GM12878 (cell line): ENCODE results near the gene PATL2. TPM values are rescaled to one million over a fixed set of nuclear protein-coding genes. Genes with fewer than 3 reads are reported as not detected.

Experiments used
- ATAC-seq: fragments of 200-7000 bp; cut with Tn5 transposase; 3 replicates; pipeline ENCODE4 v1.9.1; 2020; ENCODE audit warnings: mild to moderate bottlenecking, moderate library complexity
- BruUV-seq: library from RNA; stranded (reverse); fragments of 400-500 nt; replicated peaks from 2 replicates; lab custom pipeline; 2021; lab: Mats Ljungman, UMichigan
- CTCF ChIA-PET: fragments of 300-600 bp; sonication (Branson Sonifier 250); formaldehyde crosslinking; extraction: SDS; loops from one replicate; lab custom pipeline; 2021; ENCODE audit warnings: inconsistent platforms; lab: Yijun Ruan, JAX
- POLR2A ChIA-PET: fragments of 350-600 bp; formaldehyde crosslinking; extraction: SDS; loops from one replicate; lab custom pipeline; 2021; ENCODE audit warnings: inconsistent platforms; lab: Charles Lee
- RAD21 ChIA-PET: fragments of 300-600 bp; sonication (Branson Sonifier 250); formaldehyde crosslinking; loops from one replicate; lab custom pipeline; 2023; ENCODE audit warnings: antibody characterized with exemption; ENCODE audit not compliant: unreplicated experiment; lab: Charles Lee
- SMC1A ChIA-PET: fragments of 300-600 bp; sonication (Branson Sonifier 250); formaldehyde crosslinking; loops from one replicate; lab custom pipeline; 2023; ENCODE audit not compliant: unreplicated experiment, uncharacterized antibody; lab: Charles Lee
- DNase-seq: peaks from one replicate; pipeline ENCODE4 v3.0.0-alpha.2; 2011; ENCODE audit warnings: low read depth, low spot score
- FAIRE-seq: peaks from 3 replicates; lab custom pipeline; 2011; peaks lifted over from hg19 to GRCh38; lab: Jason Lieb, UNC
- H2AFZ ChIP-seq: 2 replicates; pipeline ENCODE4 v1.6.0; 2011; ENCODE audit warnings: low read depth, low read length, control low read depth; ENCODE audit not compliant: control insufficient read depth
- H3K27ac ChIP-seq: 2 replicates; pipeline ENCODE4 v1.5.1; 2011; ENCODE audit warnings: control low read depth; ENCODE audit not compliant: control insufficient read depth, insufficient read depth
- H3K27me3 ChIP-seq, 2 experiments: replicated peaks in 1 of 2; 2 replicates each; pipeline versions ENCODE4 v1.6.0 to v1.6.1; 2011; ENCODE audit warnings: low read length in 1 of 2; ENCODE audit not compliant: control insufficient read depth in 2 of 2, insufficient read depth in 2 of 2
- H3K36me3 ChIP-seq, 2 experiments: 2 replicates each; pipeline ENCODE4 v1.5.1; 2011; ENCODE audit warnings: low read length in 1 of 2; ENCODE audit not compliant: control insufficient read depth in 2 of 2, insufficient read depth in 2 of 2
- H3K4me1 ChIP-seq: 2 replicates; pipeline ENCODE4 v1.6.1; 2011; ENCODE audit warnings: mild to moderate bottlenecking, low read length, moderate library complexity, mixed read lengths; ENCODE audit not compliant: control insufficient read depth, insufficient read depth
- H3K4me2 ChIP-seq: 2 replicates; pipeline ENCODE4 v1.6.0; 2011; ENCODE audit warnings: control low read depth; ENCODE audit not compliant: control insufficient read depth, insufficient read depth
- H3K4me3 ChIP-seq: fragments of 200-600 bp; sonication (generic); 2 replicates; pipeline ENCODE4 v1.5.1; 2016
- H3K79me2 ChIP-seq: 2 replicates; pipeline ENCODE4 v1.6.0; 2011; ENCODE audit warnings: low read length; ENCODE audit not compliant: control insufficient read depth, insufficient read depth
- H3K9ac ChIP-seq: 2 replicates; pipeline ENCODE4 v1.8.0; 2011; ENCODE audit warnings: low read length, control low read depth, mixed read lengths; ENCODE audit not compliant: control insufficient read depth, insufficient read depth
- H3K9me3 ChIP-seq: replicated peaks from 3 replicates; pipeline ENCODE4 v1.5.1; 2011; ENCODE audit warnings: mild to moderate bottlenecking, low read length; ENCODE audit not compliant: control insufficient read depth, insufficient read depth
- H4K20me1 ChIP-seq: 2 replicates; pipeline ENCODE4 v1.6.0; 2011; ENCODE audit not compliant: control insufficient read depth, insufficient read depth
- BACH1 ChIP-seq: fragments of 450-650 bp; IDR thresholded peaks from 2 replicates; pipeline ENCODE4 v1.6.1; 2017; ENCODE audit warnings: mild to moderate bottlenecking, borderline replicate concordance
- CREM ChIP-seq: IDR thresholded peaks from 2 replicates; pipeline ENCODE4 v1.6.1; 2014; ENCODE audit warnings: antibody characterized with exemption, low read depth
- EGR1 ChIP-seq, 2 experiments: IDR thresholded peaks; 1 replicate in 1 of 2; 2 replicates in 1 of 2; pipeline ENCODE4 v1.6.1; 2011 to 2012; ENCODE audit warnings: low read depth in 2 of 2, low read length in 2 of 2, borderline replicate concordance in 1 of 2, mild to moderate bottlenecking in 1 of 2, moderate library complexity in 1 of 2
- ETV6 ChIP-seq, 2 experiments: fragments of 450-650 bp in 1 of 2; IDR thresholded peaks in 1 of 2; conservative IDR thresholded peaks in 1 of 2; 2 replicates each; pipeline ENCODE4 v1.6.1; 2014; ENCODE audit warnings: antibody characterized with exemption in 1 of 2, borderline replicate concordance in 1 of 2, low read depth in 1 of 2, mild to moderate bottlenecking in 1 of 2, moderate library complexity in 1 of 2
- FOS ChIP-seq: IDR thresholded peaks from 3 replicates; pipeline ENCODE4 v1.6.1; 2011; ENCODE audit warnings: borderline replicate concordance; ENCODE audit not compliant: insufficient read length; ENCODE audit errors: extremely low read depth
- PML ChIP-seq: IDR thresholded peaks from 2 replicates; pipeline ENCODE4 v1.6.1; 2012; ENCODE audit warnings: low read length, inconsistent platforms
- SUZ12 ChIP-seq: fragments of 200-600 bp; sonication (generic); IDR thresholded peaks from one replicate; pipeline ENCODE4 v1.6.1; 2018; ENCODE audit warnings: antibody characterized with exemption, mild to moderate bottlenecking; ENCODE audit not compliant: unreplicated experiment
- ZZZ3 ChIP-seq: IDR thresholded peaks from 2 replicates; pipeline ENCODE4 v1.6.1; 2011; ENCODE audit warnings: low read depth; ENCODE audit not compliant: control insufficient read depth, insufficient read length
- WGBS: methylation state at CpG from one replicate; pipeline ENCODE4 v1.1.6; 2016; ENCODE audit warnings: low lambda C conversion rate; ENCODE audit not compliant: insufficient replicate concordance, insufficient coverage; ENCODE audit errors: missing lambda C conversion rate; 5-methylcytosine and 5-hydroxymethylcytosine counted together
- in situ Hi-C: fragments of 300-500 bp; cut with MboI; formaldehyde crosslinking; loops from 9 replicates; pipeline ENCODE4 v1.14.3; 2018; ENCODE audit warnings: mixed read lengths
- intact Hi-C: fragments of 100-400 bp; cut with micrococcal nuclease; formaldehyde crosslinking; loops from one replicate; pipeline ENCODE4 v1.14.2; 2022; ENCODE audit not compliant: unreplicated experiment
- polyA plus RNA-seq, 11 experiments: library from polyadenylated mRNA; depleted of rRNA in 4 of 11; unstranded in 6 of 11; stranded (reverse) in 5 of 11; fragments of >200 nt; fragmentation: Nextera tagmentation in 4 of 11; fragmentation: Illumina TruSeq in 1 of 11; extraction: Ambion mirVana in 4 of 11; extraction: Trizol in 1 of 11; gene quantifications; 1 replicate in 1 of 11; 2 replicates in 10 of 11; pipeline versions ENCODE4 v1.2.1 to v1.2.3, GENCODE V29; 2011 to 2016; ENCODE audit warnings: inconsistent platforms in 2 of 11, missing spikeins in 2 of 11, low read depth in 1 of 11
- total RNA-seq, 4 experiments: library from RNA; depleted of rRNA in 3 of 4; stranded (reverse); fragments of >200 nt in 3 of 4; fragmentation: Illumina TruSeq in 1 of 4; extraction: Trizol in 1 of 4; gene quantifications; 2 replicates each; pipeline versions ENCODE4 v1.2.1 to v1.2.3, GENCODE V29; 2013 to 2021
- TF ChIP-seq, protein P1 (sequence below), 3 experiments: IDR thresholded peaks in 2 of 3; conservative IDR thresholded peaks in 1 of 3; 2 replicates each; pipeline ENCODE4 v1.5.1; 2011; ENCODE audit warnings: low read depth in 3 of 3, low read length in 3 of 3, mild to moderate bottlenecking in 3 of 3, control low read depth in 2 of 3, moderate library complexity in 2 of 3, inconsistent platforms in 1 of 3, mixed read lengths in 1 of 3; ENCODE audit not compliant: control insufficient read depth in 2 of 3, insufficient read depth in 1 of 3; ENCODE audit errors: extremely low read depth in 1 of 3
- TF ChIP-seq, protein P2 (sequence below): fragments of 450-650 bp; IDR thresholded peaks from 2 replicates; pipeline ENCODE4 v1.6.1; 2017; ENCODE audit warnings: borderline replicate concordance
- TF ChIP-seq, protein P3 (sequence below): fragments of 450-650 bp; IDR thresholded peaks from 2 replicates; pipeline ENCODE4 v1.6.1; 2017; ENCODE audit warnings: antibody characterized with exemption, mild to moderate bottlenecking, moderate library complexity
- TF ChIP-seq, protein P4 (sequence below): IDR thresholded peaks from 2 replicates; pipeline ENCODE4 v1.6.1; 2012; ENCODE audit warnings: low read depth, low read length, improper control_type of control experiment

The PATL2 gene
- total and polyA plus RNA-seq, 10 of the 15 experiments (the other 5 are each of a cell fraction or from before 2014, with no cell fraction given), result 4.2 to 16.2 (median 12.1) TPM

DNA sequence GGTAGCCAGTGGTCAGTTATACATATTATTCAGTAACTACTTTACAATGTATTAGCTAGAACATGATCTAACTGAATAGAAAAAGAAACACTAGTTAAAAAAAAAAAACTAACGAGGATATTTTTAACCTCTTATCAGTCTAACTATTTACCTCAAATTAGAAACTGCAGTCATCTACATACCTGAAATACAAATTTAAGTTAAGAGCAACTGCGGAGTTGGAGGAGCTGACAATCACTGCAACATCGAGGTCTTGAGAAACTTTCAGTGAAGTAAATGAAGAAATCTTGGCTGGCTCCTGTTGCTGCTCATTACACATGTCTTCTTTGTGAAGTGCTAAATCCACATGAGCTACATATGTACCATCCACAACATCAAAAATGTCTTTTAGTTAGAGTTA is 54.2 kb downstream of the PATL2 start:
- in situ Hi-C loops, result no loop called here
- H3K27ac ChIP-seq, result no peak overlapping the region
- POLR2A ChIA-PET, result interaction anchor here (0.5 to 1.3 kb wide), 6 partner anchors 28 to 82 kb away, joined by 3 to 5 read pairs (median 4); partner anchors contain the start of gene TRIM69
- no peak overlapping the region for H3K4me3 ChIP-seq
- H4K20me1 ChIP-seq, result no peaks in the 10 kb centered on the region
- H3K27me3 ChIP-seq, result no peaks in the 10 kb centered on the region
- H2AFZ ChIP-seq, result no peak overlapping the region
- intact Hi-C loops, result no loop called here
- H3K79me2 ChIP-seq, result peaks cover 19% of the 10 kb centered on the region
- no peak overlapping the region for H3K9ac ChIP-seq
- DNase-seq (no peak), FAIRE-seq (no peak), ATAC-seq (no peak)
- CTCF ChIA-PET, result interaction anchor here (0.5 to 4.0 kb wide), 8 partner anchors 18 to 81 kb away, joined by 3 to 18 read pairs (median 3); partner anchors contain the start of gene TRIM69
- RAD21 ChIA-PET, result interaction anchor here (0.6 to 18.1 kb wide), 3 partner anchors 73 to 203 kb away, joined by 3 to 680 read pairs (median 4); partner anchors contain the start of gene TRIM69
- no peaks in the 10 kb centered on the region for H3K4me1 ChIP-seq
- SMC1A ChIA-PET, result interaction anchor here (0.8 to 12.4 kb wide), 8 partner anchors 8 to 79 kb away, joined by 3 to 383 read pairs (median 3); partner anchors contain the start of gene TRIM69
- H3K4me2 ChIP-seq, result no peak overlapping the region
- no TSS peak for BruUV-seq
- H3K9me3 ChIP-seq, result no peaks in the 10 kb centered on the region
- WGBS, result 100% methylated on average over 3 of the region's 3 CpGs
- peaks cover 0 to 8% of the 10 kb centered on the region in 2 experiments; a peak in 1 of 4 replicates for H3K36me3 ChIP-seq
- TF ChIP-seq FOS, result no peak
- TF ChIP-seq PML, result no peak
- TF ChIP-seq BACH1, result no peak
- TF ChIP-seq CREM, result no peak
- TF ChIP-seq, protein P1, sequence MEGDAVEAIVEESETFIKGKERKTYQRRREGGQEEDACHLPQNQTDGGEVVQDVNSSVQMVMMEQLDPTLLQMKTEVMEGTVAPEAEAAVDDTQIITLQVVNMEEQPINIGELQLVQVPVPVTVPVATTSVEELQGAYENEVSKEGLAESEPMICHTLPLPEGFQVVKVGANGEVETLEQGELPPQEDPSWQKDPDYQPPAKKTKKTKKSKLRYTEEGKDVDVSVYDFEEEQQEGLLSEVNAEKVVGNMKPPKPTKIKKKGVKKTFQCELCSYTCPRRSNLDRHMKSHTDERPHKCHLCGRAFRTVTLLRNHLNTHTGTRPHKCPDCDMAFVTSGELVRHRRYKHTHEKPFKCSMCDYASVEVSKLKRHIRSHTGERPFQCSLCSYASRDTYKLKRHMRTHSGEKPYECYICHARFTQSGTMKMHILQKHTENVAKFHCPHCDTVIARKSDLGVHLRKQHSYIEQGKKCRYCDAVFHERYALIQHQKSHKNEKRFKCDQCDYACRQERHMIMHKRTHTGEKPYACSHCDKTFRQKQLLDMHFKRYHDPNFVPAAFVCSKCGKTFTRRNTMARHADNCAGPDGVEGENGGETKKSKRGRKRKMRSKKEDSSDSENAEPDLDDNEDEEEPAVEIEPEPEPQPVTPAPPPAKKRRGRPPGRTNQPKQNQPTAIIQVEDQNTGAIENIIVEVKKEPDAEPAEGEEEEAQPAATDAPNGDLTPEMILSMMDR (IDR thresholded peaks at IDR 0.05 in 2 of 3, conservative IDR thresholded peaks at IDR 0.05 in 1 of 3; ENCODE audit: control insufficient read depth in 2 of 3, extremely low read depth in 1 of 3, insufficient read depth in 1 of 3, low read depth in 3 of 3, low read length in 3 of 3), result no peak
- TF ChIP-seq, protein P2, sequence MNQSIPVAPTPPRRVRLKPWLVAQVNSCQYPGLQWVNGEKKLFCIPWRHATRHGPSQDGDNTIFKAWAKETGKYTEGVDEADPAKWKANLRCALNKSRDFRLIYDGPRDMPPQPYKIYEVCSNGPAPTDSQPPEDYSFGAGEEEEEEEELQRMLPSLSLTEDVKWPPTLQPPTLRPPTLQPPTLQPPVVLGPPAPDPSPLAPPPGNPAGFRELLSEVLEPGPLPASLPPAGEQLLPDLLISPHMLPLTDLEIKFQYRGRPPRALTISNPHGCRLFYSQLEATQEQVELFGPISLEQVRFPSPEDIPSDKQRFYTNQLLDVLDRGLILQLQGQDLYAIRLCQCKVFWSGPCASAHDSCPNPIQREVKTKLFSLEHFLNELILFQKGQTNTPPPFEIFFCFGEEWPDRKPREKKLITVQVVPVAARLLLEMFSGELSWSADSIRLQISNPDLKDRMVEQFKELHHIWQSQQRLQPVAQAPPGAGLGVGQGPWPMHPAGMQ, result no peak
- no peak for TF ChIP-seq EGR1 (IDR thresholded peaks at IDR 0.05; ENCODE audit: borderline replicate concordance in 1 of 2, low read depth in 2 of 2, low read length in 2 of 2)
- no peak for TF ChIP-seq ZZZ3
- TF ChIP-seq, protein P3, sequence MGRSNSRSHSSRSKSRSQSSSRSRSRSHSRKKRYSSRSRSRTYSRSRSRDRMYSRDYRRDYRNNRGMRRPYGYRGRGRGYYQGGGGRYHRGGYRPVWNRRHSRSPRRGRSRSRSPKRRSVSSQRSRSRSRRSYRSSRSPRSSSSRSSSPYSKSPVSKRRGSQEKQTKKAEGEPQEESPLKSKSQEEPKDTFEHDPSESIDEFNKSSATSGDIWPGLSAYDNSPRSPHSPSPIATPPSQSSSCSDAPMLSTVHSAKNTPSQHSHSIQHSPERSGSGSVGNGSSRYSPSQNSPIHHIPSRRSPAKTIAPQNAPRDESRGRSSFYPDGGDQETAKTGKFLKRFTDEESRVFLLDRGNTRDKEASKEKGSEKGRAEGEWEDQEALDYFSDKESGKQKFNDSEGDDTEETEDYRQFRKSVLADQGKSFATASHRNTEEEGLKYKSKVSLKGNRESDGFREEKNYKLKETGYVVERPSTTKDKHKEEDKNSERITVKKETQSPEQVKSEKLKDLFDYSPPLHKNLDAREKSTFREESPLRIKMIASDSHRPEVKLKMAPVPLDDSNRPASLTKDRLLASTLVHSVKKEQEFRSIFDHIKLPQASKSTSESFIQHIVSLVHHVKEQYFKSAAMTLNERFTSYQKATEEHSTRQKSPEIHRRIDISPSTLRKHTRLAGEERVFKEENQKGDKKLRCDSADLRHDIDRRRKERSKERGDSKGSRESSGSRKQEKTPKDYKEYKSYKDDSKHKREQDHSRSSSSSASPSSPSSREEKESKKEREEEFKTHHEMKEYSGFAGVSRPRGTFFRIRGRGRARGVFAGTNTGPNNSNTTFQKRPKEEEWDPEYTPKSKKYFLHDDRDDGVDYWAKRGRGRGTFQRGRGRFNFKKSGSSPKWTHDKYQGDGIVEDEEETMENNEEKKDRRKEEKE, result no peak
- no peak for TF ChIP-seq SUZ12
- TF ChIP-seq ETV6 (conservative IDR thresholded peaks at IDR 0.05 in 1 of 2, IDR thresholded peaks at IDR 0.05 in 1 of 2; ENCODE audit: borderline replicate concordance in 1 of 2, low read depth in 1 of 2), result no peak
- TF ChIP-seq, protein P4, sequence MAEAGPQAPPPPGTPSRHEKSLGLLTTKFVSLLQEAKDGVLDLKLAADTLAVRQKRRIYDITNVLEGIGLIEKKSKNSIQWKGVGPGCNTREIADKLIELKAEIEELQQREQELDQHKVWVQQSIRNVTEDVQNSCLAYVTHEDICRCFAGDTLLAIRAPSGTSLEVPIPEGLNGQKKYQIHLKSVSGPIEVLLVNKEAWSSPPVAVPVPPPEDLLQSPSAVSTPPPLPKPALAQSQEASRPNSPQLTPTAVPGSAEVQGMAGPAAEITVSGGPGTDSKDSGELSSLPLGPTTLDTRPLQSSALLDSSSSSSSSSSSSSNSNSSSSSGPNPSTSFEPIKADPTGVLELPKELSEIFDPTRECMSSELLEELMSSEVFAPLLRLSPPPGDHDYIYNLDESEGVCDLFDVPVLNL, result no peak
